GM21529 (cell line): Measurements from ENCODE around the gene SLTM.
"Not testable (repeated sequence)": the region's sequence is repeated elsewhere in the genome, so short reads cannot be mapped to it uniquely, and the experiment has no call there.

Experiments used
- ATAC-seq: cut with Tn5 transposase; IDR thresholded peaks from one replicate; pipeline ENCODE4 v1.9.1; 2021; ENCODE audit not compliant: unreplicated experiment

Gene SLTM

DNA sequence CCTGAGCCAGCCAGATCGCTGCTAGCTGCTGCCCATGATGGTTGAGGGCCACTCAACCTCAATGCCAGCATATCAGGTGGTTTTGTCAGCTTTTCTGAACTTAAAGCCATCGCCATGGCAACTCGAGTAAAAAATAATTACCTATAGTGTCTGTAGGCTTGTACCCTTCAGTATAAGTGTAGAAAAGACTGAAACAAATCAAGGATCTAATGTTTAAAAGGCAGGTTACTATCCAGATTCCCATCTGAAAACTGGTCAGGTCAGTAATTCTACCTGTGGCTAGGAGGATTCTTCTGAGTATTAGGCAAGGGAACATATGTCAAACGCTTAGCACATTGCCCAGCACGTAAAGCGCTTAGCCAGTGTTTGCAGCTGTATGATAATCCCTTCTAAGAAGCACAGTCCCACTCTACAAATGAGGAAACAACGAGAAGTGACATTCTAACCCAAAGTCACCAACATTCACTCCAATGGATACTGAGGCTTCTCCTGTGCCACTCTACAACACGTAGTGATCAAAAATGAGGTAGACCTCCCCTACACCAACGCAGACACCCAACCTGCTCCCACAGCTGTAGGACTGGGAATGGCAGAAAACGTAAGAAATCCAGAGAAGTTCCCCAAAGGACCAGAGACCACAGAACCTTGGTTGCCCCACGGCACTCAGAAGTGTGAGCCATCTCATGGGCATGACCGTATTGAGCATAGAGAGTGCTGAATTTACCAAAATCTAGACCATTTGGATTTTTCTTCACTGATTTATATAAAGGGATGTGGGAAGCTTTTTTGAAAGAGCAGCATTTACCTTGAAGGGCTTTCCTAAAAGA, 55.3 kb downstream of the SLTM start:
- ATAC-seq: no peak

DNA sequence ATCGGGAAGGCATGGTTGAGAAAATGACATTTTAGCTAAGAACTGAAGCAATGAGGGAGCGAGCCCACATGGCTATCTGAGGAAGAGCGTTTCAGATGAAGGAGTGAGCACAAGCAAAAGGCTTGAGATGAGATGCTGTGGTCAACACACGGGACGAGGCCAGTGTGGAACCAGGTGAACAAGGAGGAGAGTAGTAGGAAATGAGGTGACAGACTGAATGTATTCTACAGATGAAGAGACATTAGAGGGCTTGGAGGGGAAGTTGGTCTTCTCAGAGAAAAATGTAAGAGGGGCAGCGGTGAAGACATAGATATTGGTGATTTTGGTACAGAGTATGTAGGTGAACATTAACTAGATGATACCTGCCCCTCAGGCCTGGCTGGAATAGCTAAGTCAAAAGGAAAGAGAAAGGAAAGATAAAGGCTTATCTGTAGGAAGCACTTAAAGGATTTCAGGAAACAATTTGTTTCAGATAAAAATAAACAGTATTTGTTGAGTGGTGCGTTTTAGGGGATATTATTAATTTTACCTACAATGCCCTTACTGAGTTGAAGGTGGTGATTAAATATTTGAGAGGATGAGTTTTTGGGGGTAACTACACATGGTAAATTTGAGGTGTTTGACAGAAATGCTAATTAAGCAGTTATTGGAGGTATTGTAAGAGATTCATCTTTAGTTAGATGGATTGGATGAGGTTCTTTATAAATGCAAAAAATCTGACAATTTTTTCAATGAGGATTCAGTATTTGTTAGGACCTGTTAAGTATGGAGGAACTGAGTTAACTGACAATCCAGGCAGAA, 57.0 kb downstream of the SLTM start:
- ATAC-seq: no peak

DNA sequence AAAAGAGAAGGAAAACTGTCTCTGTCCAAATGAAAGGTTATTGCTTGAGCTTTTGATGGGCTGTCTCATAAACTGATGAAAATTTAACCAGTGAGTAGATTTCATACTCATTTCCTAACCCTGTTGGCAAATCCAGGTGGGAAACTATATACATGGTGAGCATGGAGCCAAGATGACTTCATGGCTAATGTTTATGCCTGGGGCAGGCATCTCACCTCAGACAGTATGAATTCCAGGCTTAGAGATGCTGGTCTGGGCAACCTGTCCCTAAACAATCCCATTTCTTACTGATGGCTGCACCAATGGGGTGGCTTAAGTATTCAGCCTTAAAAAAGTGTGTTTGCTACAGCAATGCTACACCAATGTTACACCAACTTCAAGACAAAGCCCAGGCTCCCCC, 58.1 kb downstream of the SLTM start:
- ATAC-seq: no peak

DNA sequence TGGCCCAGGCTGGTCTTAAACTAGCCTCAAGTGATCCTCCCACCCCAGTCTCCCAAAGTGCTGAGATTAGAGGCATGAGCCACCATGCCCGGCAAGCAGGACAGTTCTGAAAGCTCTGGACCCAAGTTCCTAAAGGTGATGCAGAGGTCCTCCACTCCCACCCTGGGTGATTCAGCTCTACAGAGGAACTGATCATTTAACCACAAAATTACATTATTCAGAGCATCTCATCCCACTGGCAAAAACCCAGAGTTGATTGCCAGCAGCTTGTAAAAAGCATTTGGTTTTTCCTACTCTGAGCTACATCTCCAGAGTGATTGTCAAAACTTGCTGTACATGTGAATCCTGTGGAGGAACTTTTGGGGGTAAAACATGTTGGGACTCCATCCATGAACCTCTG, 60.2 kb downstream of the SLTM start:
- no peak for ATAC-seq

DNA sequence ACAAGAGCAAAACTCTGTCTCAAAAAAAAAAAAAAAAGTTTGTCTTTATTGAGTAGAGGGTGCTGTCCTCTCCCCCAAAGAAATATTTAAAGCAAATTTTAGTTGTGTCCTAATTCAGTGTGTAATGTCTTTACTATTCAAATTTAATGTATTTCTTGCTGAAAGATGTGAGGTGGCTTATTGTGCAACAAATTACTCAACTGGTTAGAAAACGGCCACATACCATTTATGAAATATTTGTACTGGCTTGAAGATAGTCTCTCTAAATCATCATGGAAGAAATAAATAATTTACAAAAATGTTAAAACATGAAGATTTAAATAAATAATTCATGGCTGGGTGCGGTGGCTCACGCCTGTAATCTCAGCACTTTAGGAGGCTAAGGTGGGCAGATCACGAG, 63.0 kb downstream of the SLTM start:
- ATAC-seq: no peak

DNA sequence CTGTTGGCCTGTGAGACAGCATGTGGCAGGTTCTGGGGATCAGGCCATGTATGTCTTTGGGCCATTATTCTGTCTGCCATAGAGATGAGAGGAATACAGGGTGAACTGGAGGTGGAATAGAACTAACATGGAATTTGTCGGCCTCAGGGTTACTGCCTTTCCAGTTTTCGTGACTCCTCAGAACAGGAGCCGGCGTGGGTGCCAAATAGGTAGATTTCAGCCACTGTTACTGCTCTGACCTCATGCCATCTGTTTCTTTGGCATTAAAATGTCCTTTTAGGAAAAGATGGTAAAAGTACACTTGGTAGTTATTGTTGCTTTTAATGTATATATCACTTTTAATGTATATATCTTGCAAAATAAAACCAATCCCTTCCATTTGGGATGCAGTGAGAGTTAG, 65.6 kb downstream of the SLTM start:
- no peak for ATAC-seq

DNA sequence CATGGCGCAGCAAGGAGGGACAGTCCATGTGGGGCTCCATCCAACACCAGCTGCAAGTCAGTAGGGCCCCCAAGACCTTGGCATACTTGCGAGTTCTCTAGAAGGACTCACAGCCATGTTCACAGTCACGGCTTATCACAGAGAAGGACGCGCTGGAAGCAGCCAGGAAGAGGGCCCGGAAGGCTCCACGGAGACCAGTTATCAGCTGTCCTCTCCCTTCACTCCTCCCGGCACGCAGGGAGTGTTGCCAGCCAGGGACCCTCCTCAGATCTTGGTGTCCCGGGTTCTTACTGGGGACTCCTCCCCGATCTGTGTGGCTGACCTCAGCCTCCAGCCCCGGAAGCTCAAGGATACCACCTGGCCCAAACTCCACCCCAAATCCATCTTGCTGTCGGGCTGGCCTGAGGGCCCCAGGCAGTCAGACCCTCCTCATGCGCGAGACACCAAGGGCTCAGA, 68.0 kb downstream of the SLTM start:
- no peak for ATAC-seq

DNA sequence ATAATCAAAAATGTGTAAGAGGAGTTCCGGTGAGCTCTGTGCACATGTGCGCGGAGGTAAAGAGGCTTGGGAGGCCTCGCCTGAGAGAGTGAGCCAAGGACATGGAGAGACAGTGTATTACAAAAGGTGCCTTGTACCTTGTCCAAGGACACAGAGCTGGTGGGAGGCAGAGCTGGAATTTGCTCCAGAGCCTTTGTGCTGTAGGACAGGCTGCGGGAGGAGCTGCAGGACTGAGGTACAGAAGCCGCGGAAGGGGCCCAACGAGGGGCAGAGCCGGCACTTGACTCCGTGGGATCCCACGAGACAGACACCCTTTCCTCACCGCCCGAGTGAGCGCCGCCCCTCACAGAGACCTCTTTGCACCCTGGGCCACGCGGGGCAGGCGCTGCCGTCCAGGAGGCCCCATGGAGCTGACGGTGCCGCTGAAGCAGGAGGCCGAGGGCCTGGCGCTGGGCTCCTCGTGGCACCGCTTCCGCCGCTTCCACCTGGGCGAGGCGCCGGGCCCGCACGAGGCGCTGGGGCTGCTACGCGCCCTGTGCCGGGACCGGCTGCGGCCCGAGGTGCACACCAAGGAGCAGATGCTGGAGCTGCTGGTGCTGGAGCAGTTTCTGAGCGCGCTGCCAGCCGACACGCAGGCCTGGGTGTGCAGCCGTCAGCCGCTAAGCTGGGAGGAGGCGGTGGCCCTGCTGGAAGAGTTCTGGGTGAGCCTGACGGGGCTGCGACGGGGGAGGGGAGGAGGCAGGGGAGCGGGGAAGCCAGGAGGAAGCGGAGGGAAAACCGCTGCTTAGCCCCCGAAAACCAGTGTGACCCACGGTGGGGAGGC, 68.7 kb downstream of the SLTM start:
- ATAC-seq: no peak

DNA sequence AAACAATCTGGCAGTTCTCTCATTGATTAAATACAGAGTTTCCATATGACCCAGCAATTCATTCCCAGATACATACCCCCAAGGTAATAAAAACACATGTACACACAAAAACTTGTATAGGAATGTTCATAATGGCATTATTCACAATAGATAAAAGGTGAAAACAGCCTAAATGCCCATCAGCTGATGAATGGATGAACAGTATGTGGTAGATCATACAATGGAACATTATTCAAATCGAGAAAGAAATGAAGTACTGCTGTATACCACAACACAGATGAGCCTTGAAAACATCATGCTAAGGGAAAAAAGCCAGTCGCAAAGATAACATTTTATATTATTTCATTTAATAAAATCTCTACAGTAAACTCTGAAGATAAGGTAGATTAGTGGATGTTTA, 71.2 kb downstream of the SLTM start:
- ATAC-seq: no peak

DNA sequence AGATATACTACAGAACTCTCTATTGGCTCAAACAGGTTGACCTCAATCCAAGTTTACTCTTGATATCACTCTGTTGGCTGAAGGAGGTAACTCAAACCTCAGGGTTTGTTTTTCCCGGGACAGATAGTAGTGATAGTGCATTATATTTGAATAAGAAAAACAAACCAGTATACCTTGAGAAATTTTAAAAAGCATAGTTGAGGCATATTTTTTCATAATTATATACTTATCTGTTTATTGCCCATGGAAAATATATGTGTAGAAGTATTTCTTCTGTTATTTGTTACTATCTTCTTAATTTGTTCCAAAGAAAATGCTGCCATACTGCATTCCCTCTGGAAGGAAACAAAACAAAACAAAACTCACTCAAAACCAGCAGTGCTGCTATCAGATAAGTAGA, 76.9 kb downstream of the SLTM start:
- ATAC-seq: not testable (repeated sequence)

DNA sequence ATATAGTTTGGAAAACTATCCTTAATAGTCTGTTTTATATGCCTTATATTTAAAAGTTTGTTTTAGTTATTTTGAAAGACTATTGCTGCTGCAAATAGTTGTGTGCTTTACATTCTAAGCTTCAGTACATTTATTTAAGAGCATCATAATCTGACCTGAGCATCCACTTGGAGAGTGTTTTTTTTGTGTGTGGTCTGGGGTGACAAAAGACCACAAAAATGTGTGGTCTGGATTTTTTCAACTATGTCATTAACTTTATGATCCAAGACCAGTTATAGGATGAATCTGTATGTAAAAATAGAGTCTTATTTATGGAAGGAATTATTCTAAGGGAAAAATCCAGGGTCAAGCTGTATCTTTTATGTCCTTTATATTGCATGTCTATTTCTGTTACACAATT, 77.4 kb downstream of the SLTM start:
- no peak for ATAC-seq

DNA sequence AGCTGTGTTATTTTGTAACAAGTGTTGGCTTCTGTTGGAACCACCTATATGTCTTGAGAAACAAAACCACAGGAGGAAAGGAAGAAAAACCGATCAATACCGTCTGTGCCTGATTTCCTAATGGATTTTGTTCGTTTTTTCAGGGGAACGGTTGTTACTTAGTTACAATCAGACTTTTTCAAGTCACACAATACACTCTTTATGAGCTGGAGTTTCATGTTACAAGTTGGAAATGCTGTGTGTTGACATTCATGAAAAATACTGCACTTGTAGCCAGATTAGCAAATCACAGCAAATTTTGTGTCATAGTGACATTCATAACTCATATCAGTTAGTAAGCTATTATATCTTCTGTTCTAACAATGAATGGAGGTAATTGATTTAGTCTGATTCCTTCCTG, 78.9 kb downstream of the SLTM start:
- no peak for ATAC-seq

DNA sequence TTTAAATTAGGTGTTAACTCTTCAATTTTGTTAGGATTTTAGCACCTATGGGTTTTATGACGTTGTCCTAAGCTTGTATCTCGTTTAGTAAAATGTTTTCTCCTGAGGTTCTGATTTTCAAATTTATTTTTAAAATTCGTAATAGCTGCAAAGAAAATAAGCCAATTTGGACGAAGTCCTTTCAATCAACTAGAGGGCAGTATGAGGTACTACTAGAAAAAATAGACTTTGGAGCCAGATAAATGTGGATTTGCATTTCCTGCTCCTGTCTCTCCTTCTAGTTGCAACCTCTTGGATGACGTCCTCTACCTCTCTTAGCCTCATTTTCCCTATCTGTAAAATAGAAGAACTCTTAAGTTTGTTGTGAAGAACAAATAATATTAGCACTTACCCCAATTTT, 81.1 kb downstream of the SLTM start:
- ATAC-seq: no peak

DNA sequence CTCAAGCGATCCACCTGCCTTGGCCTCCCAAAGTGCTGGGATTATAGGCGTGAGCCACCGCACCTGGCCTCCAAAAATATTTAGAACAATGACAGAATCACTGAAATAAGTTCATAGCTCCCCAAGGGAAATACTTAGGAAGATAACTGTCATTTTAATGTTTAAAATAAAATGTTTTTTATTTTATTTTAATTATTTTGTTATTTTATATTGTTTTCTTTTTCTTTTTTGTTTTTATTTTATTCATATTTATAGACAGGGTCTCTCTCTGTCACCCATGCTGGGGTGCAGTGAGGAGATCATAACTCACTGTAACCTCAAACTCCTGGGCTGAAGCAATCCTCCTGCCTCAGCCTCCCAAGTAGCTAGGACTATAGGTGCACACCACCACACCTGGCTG, 82.3 kb downstream of the SLTM start:
- ATAC-seq: not testable (repeated sequence)

DNA sequence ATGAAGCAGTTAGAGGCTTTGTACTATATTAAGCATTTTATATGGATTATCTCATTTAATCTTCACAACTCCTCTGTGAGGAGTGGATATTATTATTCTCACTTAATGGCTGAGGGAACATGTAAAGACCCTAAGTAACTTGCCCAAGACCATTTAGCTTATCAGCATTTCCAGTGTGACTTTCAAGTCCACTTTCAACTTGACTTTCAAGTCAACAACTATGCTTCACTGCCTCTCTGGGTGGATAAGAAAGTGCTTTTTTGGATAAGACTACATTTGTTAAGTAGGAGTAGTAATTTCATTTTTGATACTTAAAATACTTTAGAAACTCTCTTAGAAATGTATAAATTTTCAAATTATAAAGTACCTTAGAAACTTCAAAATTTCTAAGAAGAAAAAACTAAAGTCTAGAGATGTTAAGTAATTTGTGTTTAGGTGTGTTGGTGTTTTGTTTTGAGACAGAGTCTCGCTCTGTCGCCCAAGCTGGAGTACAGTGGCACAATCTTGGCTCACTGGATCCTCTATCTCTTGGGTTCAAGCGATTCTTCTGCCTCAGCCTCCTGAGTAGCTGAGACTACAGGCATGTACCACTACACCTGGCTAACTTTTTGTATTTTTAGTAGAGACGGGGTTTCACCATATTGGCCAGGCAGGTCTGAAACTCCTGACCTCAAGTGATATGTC, 90.6 kb downstream of the SLTM start:
- peak; percentile 49 for ATAC-seq

DNA sequence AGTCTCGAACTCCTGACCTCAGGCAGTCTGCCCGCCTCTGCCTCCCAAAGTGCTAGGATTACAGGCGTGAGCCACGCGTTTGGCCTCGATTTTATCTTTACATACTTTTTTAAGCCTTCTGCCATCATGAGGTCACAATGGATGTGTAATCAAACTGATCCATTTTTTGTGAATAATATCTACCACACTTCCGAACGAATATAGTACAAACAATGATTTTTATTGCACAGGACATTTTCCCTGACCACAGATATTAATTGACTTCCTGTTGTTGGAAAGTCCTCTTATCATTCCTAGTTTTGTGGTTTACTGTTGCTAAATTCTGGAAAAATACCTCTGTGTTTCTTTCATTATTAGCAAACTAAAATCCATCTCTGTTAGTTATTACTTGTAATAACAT, 93.4 kb downstream of the SLTM start:
- no peak for ATAC-seq

DNA sequence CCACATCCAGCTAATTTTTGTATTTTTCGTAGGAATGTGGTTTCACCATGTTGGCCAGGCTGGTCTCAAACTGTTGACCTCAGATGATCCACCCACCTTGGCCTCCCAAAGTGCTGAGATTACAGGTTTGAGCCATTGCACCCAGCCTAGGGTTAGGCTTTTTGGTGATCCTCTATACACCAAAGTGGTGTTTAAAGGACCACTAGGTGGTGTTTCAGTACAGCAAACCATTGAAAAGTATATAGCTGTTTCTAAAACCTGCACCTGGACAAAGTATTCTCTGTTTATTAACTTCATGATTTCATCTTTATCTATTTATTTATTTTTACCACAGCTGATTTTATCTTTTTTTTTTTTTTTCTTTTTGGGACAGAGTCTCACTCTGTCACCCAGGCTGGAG, 94.0 kb downstream of the SLTM start:
- ATAC-seq: peak; percentile 52

DNA sequence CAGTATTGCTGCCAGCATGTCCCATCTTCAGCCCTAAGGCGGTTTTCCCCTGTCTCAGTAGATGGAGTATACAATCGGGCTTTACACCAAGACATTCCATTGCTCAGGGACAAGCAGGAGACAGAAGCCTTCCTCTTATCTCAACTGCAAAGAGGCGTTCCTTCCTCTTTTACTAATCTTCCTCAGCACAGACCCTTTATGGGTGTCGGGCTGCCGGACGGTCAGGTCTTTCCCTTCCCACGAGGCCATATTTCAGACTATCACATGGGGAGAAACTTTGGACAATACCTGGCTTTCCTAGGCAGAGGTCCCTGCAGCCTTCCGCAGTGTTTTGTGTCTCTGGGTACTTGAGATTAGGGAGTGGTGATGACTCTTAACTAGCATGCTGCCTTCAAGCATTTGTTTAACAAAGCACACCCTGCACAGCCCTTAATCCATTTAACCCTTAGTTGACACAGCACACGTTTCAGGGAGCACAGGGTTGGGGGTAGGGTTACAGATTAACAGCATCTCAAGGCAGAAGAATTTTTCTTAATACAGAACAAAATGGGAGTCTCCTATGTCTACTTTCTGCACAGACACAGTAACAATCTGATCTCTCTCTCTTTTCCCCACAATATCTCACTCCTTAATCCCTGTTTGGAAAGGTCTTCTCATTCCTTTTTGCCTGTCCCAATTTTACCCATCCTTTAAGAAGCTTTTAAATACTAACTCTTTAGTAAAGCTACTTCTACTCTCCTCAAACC, 99.6 kb downstream of the SLTM start:
- not testable (repeated sequence) for ATAC-seq

DNA sequence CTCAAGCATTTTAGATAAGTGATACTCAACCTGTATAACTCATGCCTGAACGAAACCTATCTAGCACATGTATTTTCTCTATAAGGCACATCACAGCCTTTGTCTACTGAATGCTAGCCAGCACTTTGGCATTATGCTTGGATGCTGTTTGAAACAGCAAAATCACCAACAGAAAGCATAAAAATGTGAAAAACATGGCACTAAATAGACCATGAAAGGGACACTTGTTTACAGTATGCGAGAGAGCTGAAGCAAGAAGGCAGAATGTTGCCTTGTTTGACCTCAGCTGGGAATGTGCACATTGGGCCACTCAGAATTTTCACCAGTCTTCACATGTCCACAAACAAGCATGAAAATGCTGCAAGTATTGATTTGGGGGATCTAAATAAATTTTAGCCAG, 102.9 kb downstream of the SLTM start:
- ATAC-seq: no peak
